Nephron progenitor cell (in vitro differentiated cells): ENCODE measurements around the gene SMG9.
"Not testable (repeated sequence)": the region's sequence is repeated elsewhere in the genome, so short reads cannot be mapped to it uniquely, and the experiment has no call there.

Experiments used
- DNase-seq: peaks from one replicate; pipeline ENCODE4 v3.0.0; 2021
- H3K27ac Mint-ChIP-seq: 2 replicates; pipeline ENCODE4 v1.8.0; 2021; ENCODE audit warnings: mild to moderate bottlenecking, moderate library complexity, mixed read lengths
- H3K27me3 Mint-ChIP-seq: 2 replicates; pipeline ENCODE4 v1.8.0; 2021; ENCODE audit warnings: mild to moderate bottlenecking, low read depth, mixed read lengths; ENCODE audit not compliant: poor library complexity
- H3K36me3 Mint-ChIP-seq: 2 replicates; pipeline ENCODE4 v1.8.0; 2021; ENCODE audit warnings: low read depth, mixed read lengths
- H3K4me1 Mint-ChIP-seq: 2 replicates; pipeline ENCODE4 v1.8.0; 2021; ENCODE audit warnings: mixed read lengths
- H3K4me3 Mint-ChIP-seq: 2 replicates; pipeline ENCODE4 v1.8.0; 2021; ENCODE audit warnings: mild to moderate bottlenecking, moderate library complexity, mixed read lengths
- H3K9me3 Mint-ChIP-seq: 2 replicates; pipeline ENCODE4 v1.8.0; 2021; ENCODE audit warnings: mild to moderate bottlenecking, moderate library complexity, mixed read lengths
- CTCF ChIP-seq: fragments of 200-600 bp; sonication (generic); IDR thresholded peaks from 2 replicates; pipeline ENCODE4 v1.5.0; 2021; ENCODE audit warnings: antibody characterized with exemption

Gene SMG9

DNA sequence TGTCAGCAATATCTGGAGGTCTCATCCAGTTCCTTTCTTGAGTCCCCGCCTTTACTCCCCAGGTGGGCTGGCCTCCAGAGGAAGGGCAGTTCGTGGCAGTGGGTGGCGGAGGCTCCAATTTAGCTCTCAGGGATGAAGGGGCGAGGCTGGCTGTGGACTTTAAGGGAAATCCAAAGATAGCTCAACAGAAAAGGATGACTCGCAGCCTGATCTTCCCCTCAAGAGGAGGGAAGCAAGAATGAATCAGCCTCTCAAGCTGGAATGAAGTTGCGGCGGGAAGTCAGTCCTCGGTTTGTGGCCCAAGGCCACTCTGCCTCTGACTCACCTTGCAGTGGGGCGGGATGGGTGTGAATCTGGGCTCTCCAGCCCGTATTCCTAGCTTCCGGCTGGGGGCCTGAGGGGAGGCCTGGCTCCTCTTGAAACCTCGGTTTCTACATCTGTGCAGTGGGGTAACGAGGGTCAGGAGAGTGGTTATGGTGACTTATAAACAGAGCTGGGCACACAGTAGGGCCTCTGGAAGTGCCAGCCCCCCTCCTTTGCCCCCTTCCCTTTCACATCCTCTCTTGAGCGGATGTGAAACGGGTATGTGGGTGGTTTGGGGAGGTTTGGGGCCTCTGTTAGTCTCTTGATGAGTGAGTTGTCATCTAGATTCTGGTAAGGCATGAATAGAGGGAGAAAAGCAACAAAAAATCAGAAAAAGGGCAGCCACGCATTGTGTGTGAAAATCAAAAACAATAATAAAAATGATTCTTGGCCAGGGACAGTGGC lies 10.5 kb upstream of the SMG9 start:
- no peaks in the 10 kb centered on the region for H3K9me3 Mint-ChIP-seq
- no peaks in the 10 kb centered on the region for H3K36me3 Mint-ChIP-seq
- peaks cover 36% of the 10 kb centered on the region for H3K4me1 Mint-ChIP-seq
- TF ChIP-seq CTCF, result no peak
- peaks cover 18% of the 10 kb centered on the region for H3K27me3 Mint-ChIP-seq
- DNase-seq, result no peak
- no peak overlapping the region for H3K27ac Mint-ChIP-seq
- no peak overlapping the region for H3K4me3 Mint-ChIP-seq

DNA sequence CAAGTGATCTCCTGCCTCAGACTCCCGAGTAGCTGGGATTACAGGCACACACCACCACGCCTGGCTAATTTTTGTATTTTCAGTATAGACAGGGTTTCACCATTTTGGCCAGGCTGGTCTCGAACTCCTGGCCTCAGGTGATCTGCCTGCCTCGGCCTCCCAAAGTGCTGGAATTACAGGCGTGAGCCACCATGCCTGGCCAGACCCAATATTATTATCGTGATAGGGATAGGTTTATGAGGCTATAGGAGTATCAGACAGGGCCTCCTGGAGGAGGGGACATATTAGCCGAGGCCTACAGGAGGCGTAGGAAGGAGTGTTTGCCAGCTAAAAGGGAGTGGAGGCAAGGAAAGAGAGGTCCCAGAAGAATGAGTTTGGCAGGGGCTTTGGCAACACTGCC lies 9.9 kb upstream of the SMG9 start:
- H3K9me3 Mint-ChIP-seq, H3K4me3 Mint-ChIP-seq, H3K36me3 Mint-ChIP-seq, DNase-seq, H3K27ac Mint-ChIP-seq: not testable (repeated sequence)
- H3K4me1 Mint-ChIP-seq, result peaks cover 37% of the 10 kb centered on the region
- H3K27me3 Mint-ChIP-seq, result peaks cover 14% of the 10 kb centered on the region

GRCh38 chr19:43763473-43763939 lies 8.7 kb upstream of the SMG9 start:
- peak overlapping the region; percentile 98 for H3K27ac Mint-ChIP-seq
- no peak overlapping the region for H3K4me3 Mint-ChIP-seq
- TF ChIP-seq CTCF, result no peak
- peaks cover 48% of the 10 kb centered on the region for H3K4me1 Mint-ChIP-seq
- no peak for DNase-seq
- no peaks in the 10 kb centered on the region for H3K9me3 Mint-ChIP-seq
- H3K36me3 Mint-ChIP-seq, result no peaks in the 10 kb centered on the region
- H3K27me3 Mint-ChIP-seq, result peaks cover 2% of the 10 kb centered on the region

DNA sequence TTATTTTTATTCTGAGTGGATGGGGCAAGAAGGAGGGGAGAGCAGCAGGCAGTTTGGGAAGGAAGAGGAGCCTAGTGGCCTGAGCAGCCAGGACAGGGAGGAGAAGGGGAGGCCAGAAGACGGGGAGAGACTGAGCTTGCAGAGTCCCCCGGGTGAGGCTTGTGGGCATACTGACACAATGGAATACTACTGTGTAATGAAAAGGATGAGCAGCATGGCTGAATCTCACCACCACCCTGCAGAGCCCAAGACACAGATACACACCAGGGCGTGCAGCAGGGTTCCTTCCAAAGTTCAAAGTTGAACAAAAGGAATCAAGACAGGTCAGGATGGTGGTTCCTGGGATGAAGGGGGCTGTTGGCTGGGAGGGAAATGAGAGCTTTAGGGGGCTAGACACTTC lies 8.1 kb upstream of the SMG9 start:
- H3K4me3 Mint-ChIP-seq, result no peak overlapping the region
- no peaks in the 10 kb centered on the region for H3K9me3 Mint-ChIP-seq
- no peaks in the 10 kb centered on the region for H3K27me3 Mint-ChIP-seq
- no peak for TF ChIP-seq CTCF
- peak overlapping the region; percentile 63 for H3K27ac Mint-ChIP-seq
- no peaks in the 10 kb centered on the region for H3K36me3 Mint-ChIP-seq
- no peak for DNase-seq
- H3K4me1 Mint-ChIP-seq, result peaks cover 52% of the 10 kb centered on the region

DNA sequence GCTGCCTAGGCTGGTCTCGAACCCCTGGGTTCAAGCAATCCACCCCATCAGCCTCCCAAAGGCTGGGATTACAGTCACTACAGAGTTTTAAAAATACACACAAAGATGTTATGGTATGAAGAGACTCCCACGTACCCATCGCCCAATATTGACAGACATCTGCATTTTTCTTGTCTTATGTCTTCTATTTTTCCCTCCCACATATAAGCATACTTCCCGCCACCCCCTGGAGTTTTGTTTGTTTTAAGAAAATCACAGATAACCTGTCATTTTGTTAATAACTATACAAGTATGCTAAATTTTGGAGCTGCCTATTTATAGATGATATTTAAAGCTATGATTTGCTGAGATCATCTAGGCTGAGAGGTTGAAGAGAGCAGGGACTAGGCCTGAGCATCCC lies 6.2 kb upstream of the SMG9 start:
- DNase-seq, result no peak
- H3K4me1 Mint-ChIP-seq, result peaks cover 49% of the 10 kb centered on the region
- H3K9me3 Mint-ChIP-seq, result no peaks in the 10 kb centered on the region
- H3K27me3 Mint-ChIP-seq, result peaks cover 2% of the 10 kb centered on the region
- no peak overlapping the region for H3K4me3 Mint-ChIP-seq
- no peak overlapping the region for H3K27ac Mint-ChIP-seq
- no peak for TF ChIP-seq CTCF
- H3K36me3 Mint-ChIP-seq, result peaks cover 6% of the 10 kb centered on the region

GRCh38 chr19:43759515-43759914 lies 4.8 kb upstream of the SMG9 start:
- Mint-ChIP-seq H3K9me3 (no peaks in the 10 kb centered on the region), H3K4me1 (peaks cover 50% of the 10 kb centered on the region), H3K27ac (peak overlapping the region; percentile 64), H3K36me3 (peaks cover 7% of the 10 kb centered on the region), H3K27me3 (peaks cover 2% of the 10 kb centered on the region), H3K4me3 (no peak overlapping the region)
- no peak for TF ChIP-seq CTCF
- DNase-seq, result no peak
